GM19240 (cell line): ENCODE measurements around the gene TPRG1L.

ENCODE experiments used
- DNase-seq: peaks from one replicate; pipeline ENCODE4 v3.0.0; 2011; ENCODE audit warnings: low spot score; ENCODE audit not compliant: insufficient read length

The TPRG1L gene

GRCh38 chr1:3593745-3594144 is 31.1 kb upstream of the TPRG1L start:
- DNase-seq, result no peak

- DNase-seq, result no peak
Observed at GRCh38 chr1:3594706-3595377, 30.0 kb upstream of the TPRG1L start.

GRCh38 chr1:3595949-3596348 is 28.9 kb upstream of the TPRG1L start:
- DNase-seq, result no peak

GRCh38 chr1:3596663-3597598 is 27.9 kb upstream of the TPRG1L start:
- no peak for DNase-seq

GRCh38 chr1:3597599-3597964 is 27.2 kb upstream of the TPRG1L start:
- DNase-seq, result no peak

GRCh38 chr1:3598051-3598491 is 26.7 kb upstream of the TPRG1L start:
- no peak for DNase-seq

- DNase-seq, result no peak
Observed at GRCh38 chr1:3598522-3599285, 26.1 kb upstream of the TPRG1L start.

GRCh38 chr1:3599286-3599811 is 25.5 kb upstream of the TPRG1L start:
- no peak for DNase-seq

- no peak for DNase-seq
Observed at GRCh38 chr1:3599816-3600215, 25.0 kb upstream of the TPRG1L start.

- no peak for DNase-seq
Observed at GRCh38 chr1:3600354-3600753, 24.5 kb upstream of the TPRG1L start.

GRCh38 chr1:3601743-3602142 is 23.1 kb upstream of the TPRG1L start:
- DNase-seq, result no peak

- no peak for DNase-seq
Observed at GRCh38 chr1:3602375-3602774, 22.4 kb upstream of the TPRG1L start.

GRCh38 chr1:3603156-3603555 is 21.7 kb upstream of the TPRG1L start:
- DNase-seq, result no peak

GRCh38 chr1:3603571-3604467 is 21.0 kb upstream of the TPRG1L start:
- no peak for DNase-seq

GRCh38 chr1:3604468-3604974 is 20.3 kb upstream of the TPRG1L start:
- no peak for DNase-seq

GRCh38 chr1:3604997-3605823 is 19.6 kb upstream of the TPRG1L start:
- DNase-seq, result no peak

- no peak for DNase-seq
Observed at GRCh38 chr1:3606779-3607702, 17.8 kb upstream of the TPRG1L start.

- DNase-seq, result no peak
Observed at GRCh38 chr1:3607703-3608065, 17.1 kb upstream of the TPRG1L start.

GRCh38 chr1:3608154-3608553 is 16.7 kb upstream of the TPRG1L start:
- DNase-seq, result no peak
